ENCODE results near the gene SLC38A8.

GRCh38 chr16:84081446-84081989, 38.9 kb upstream of the SLC38A8 start:
- TF ChIP-seq, protein P1, sequence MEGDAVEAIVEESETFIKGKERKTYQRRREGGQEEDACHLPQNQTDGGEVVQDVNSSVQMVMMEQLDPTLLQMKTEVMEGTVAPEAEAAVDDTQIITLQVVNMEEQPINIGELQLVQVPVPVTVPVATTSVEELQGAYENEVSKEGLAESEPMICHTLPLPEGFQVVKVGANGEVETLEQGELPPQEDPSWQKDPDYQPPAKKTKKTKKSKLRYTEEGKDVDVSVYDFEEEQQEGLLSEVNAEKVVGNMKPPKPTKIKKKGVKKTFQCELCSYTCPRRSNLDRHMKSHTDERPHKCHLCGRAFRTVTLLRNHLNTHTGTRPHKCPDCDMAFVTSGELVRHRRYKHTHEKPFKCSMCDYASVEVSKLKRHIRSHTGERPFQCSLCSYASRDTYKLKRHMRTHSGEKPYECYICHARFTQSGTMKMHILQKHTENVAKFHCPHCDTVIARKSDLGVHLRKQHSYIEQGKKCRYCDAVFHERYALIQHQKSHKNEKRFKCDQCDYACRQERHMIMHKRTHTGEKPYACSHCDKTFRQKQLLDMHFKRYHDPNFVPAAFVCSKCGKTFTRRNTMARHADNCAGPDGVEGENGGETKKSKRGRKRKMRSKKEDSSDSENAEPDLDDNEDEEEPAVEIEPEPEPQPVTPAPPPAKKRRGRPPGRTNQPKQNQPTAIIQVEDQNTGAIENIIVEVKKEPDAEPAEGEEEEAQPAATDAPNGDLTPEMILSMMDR (IDR thresholded peaks at IDR 0.05), result no peak
- TF ChIP-seq POLR2A (IDR thresholded peaks at IDR 0.05), result no peak

Data from Peyer's patch (tissue), 4 donors.